NOMO-1 treated with dmso at 0.1 percent for 144 hours (cell line): ENCODE results near the gene NRCAM.

ENCODE experiments used
- DNase-seq: peaks from one replicate; lab custom pipeline; 2025; ENCODE audit not compliant: unreplicated experiment; lab: John Stamatoyannopoulos, UW

NRCAM gene

GRCh38 chr7:108167460-108167859 lies 288.8 kb downstream of the NRCAM start:
- DNase-seq, result no peak

- no peak for DNase-seq
Observed at GRCh38 chr7:108166687-108167086, 289.5 kb downstream of the NRCAM start.

DNA sequence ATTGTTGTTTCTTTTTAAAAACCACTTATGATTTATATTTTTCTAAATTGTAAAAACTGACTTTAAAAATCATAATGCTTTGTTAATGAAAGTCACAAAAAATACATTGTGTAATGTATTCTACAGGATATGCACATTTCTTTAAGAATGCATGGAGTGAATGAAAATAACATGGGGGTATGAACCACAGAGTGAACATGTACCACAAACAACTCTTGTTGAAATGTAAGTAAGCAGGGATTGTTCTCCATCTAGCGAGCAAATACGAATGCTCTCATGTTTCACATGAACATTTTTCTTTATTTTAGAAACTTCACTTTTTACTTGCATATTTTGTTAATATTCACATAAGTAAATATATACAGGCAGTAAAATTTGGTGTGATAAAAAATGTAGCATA lies 290.5 kb downstream of the NRCAM start:
- no peak for DNase-seq

DNA sequence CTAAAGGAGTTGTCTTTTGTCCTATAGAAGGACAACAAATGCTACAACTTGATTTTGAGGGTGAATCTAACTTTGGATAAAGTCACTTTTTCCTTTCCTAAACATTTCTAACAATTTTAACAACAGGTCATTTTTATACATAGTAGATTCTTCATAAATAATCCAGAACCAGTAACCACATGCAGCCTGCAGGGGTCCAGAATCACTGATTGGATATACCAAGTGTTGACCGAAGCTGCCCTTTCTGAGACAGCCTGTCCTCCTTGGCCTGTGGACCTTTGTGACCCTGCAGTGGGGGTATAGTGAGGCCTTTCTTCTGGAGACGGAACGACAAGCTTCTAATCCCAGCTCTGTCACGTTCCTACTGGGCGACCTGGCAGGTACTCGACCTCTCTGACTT lies 291.3 kb downstream of the NRCAM start:
- no peak for DNase-seq

DNA sequence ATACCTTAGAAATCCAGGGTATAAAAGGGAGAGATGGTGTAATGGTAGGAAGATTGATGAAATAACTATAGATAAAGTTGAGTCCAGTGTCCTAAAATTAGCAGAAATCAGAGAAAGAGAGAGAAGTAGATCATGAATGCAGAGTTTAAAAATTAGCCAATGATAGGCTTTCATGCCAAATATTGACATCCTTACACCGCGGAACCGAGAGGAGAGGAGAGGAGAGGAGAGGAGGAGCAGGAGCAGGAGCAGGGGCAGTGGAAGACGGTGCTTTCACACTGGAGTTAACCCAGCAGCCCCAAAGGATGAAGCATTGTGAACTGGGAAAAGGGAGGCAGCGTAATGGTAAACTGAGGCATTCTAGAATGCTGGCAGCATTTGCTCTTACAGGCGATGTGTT lies 291.9 kb downstream of the NRCAM start:
- no peak for DNase-seq

- no peak for DNase-seq
Observed at GRCh38 chr7:108158776-108159175, 297.5 kb downstream of the NRCAM start.

GRCh38 chr7:108157606-108158335 lies 298.5 kb downstream of the NRCAM start:
- DNase-seq, result no peak

GRCh38 chr7:108156897-108157605 lies 299.2 kb downstream of the NRCAM start:
- no peak for DNase-seq

GRCh38 chr7:108152198-108152597 lies 304.0 kb downstream of the NRCAM start:
- no peak for DNase-seq

DNA sequence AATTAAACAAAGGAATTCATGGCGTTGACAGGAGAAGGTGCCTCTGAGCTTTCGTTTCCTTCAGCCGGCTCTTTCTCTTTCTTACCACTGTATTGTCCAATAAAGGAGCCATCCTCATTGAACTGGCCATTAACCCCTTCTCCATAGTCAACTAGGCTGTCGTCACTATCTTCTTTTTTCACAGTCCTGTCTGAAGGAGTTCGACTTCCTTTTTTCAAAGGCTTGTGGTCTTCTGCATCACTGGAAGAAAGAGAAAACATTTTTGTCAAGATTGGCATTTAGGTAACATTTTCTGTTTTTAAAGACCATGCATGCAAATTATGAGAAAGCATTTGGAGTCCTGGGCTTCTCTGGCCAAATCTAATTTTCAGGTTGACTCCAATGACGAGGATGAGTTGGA lies 306.3 kb downstream of the NRCAM start:
- DNase-seq, result no peak

GRCh38 chr7:108149119-108149518 lies 307.1 kb downstream of the NRCAM start:
- no peak for DNase-seq

GRCh38 chr7:108147031-108147563 lies 309.1 kb downstream of the NRCAM start:
- DNase-seq, result no peak

DNA sequence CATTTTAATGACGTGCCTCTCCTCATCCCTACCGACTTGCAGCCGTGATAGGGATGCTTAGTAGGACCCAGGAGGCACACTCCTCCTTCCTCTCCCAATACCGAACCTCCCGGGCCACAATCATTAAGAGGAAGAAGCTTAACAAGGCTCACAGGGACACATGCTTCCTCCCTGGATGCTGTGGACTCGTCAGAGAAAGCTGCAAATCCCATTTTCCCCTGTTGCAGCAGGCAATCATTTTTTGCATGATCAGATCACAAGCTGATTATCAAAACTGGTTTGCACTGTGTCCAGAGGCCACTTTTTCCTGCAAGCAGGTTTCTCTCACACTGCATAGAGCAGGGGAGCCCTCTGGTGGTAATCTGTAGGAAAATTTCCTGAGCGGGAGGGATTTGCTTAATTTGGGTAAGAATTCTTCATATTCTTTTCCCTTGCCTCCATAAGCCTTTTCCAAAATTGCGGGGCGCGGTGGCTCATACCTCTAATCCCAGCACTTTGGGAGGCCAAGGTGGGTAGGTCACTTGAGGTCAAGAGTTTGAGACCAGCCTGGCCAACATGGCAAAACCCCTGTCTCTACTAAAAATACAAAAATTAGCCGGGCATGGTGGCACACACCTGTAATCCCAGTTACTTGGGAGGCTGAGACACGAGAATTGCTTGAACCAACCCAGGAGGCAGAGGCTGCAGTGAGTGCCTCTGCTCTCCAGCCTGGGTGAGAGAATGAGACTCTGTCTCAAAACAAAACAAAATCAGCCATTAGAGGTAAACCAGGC lies 310.0 kb downstream of the NRCAM start:
- no peak for DNase-seq

- DNase-seq, result no peak
Observed at GRCh38 chr7:108145401-108145800, 310.8 kb downstream of the NRCAM start.

DNA sequence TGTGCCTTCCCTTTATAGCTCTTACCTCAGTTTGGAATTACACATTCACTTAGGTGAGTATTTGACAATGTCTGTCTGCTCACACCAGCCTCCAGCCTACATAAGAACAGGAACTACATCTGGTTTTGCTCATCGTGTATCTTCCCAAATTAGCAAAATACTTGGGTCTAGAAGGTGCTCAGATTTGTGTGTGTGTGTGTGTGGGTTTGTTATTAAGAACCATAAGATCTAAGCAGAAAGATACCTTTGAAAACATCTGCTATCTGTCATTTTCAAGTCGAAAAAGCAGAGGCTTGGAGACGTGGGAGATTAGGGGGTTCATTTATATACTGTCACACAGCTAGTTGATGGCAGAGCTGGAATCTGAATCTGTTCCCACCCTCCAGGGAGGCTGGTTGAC lies 311.3 kb downstream of the NRCAM start:
- no peak for DNase-seq

- DNase-seq, result no peak
Observed at GRCh38 chr7:108143658-108144420, 312.4 kb downstream of the NRCAM start.

- DNase-seq, result no peak
Observed at GRCh38 chr7:108142675-108143259, 313.5 kb downstream of the NRCAM start.

DNA sequence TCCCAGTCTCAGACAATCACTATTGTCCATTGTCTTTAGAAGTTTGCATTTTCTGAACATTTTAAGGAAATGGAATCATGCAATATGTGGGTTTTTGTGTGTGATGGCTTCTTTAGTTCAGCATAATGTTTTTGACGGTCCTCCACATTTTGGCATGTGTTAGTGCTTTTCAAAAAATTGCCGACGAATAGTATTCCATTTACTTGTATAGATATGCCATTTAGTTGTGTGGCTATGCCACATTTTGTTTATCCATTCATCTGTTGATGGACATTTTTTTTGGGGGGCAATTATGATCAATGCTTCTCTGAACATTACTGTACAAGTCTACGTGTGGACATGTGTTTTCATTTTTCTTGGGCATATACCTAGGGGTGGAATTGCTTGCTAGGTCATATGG lies 314.1 kb downstream of the NRCAM start:
- DNase-seq, result no peak

DNA sequence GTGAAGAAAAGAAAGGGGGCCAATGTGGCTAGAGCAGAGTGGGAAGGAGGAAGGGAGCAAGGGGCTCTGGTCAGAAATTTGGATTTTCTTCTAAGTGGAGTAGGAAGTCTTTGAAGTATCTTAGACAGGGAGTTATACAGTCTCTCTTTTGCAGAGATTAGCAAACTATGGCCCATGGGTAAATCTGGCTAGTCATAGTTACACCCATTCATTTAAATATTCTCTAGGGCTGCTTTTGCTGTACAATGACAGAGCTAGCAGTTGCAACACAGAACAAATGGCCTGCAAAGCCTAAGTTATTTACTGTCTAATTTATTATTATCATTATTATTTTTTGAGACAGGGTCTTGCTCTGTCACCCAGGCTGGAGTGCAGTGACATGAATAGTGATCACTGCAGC lies 315.6 kb downstream of the NRCAM start:
- no peak for DNase-seq

DNA sequence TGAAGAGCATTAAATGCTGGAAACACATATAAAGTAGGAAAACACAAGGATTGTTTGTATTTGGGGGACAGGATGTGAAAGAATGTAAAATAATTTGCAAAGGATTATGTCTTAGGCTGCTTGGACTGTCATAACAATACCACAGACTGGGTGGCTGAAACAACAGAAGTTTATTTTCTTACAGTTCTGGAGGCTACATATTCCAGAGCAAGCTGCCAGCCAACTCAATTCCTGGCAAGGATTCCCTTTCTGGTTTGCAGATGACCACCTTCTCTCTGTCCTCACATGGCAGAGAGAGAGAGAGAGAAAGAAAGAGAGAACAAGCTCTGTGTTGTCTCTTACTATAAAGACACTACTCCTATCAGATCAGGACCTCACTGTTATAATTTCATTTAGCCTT lies 317.3 kb downstream of the NRCAM start:
- DNase-seq, result no peak

DNA sequence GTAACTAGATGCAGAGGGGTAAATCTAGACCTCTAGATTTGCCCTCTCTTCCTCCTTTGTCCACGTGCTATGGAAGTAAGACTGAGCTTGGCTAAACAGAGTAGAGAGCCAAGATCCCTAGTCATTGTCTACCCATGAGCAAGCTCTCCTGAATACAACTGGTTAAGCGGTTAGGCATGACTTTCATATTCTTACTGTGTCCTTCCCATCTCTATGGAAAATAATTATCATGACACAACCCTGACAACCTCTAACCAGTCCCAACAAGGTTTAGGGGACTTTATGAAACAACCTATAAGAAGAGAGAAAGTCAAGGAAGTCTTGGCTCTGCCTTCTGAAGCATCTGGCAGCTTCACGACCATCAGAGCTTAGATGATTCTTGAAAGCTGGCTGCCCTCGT lies 318.2 kb downstream of the NRCAM start:
- no peak for DNase-seq
